Type B pancreatic cell (in vitro differentiated cells): ENCODE results near the gene MAD1L1. TPM values are rescaled to one million over a fixed set of nuclear protein-coding genes. Genes with fewer than 3 reads are reported as not detected.

Source experiments
- DNase-seq: peaks from one replicate; pipeline ENCODE4 v3.0.0; 2021; ENCODE audit warnings: mixed read lengths; ENCODE audit not compliant: unreplicated experiment; ENCODE audit errors: extremely low spot score
- H3K27ac Mint-ChIP-seq: 2 replicates; pipeline ENCODE4 v1.8.0; 2021; ENCODE audit warnings: mild to moderate bottlenecking, mixed read lengths
- H3K27me3 Mint-ChIP-seq: 2 replicates; pipeline ENCODE4 v1.8.0; 2021; ENCODE audit warnings: mixed read lengths
- H3K36me3 Mint-ChIP-seq: 2 replicates; pipeline ENCODE4 v1.8.0; 2021; ENCODE audit warnings: mixed read lengths
- H3K4me1 Mint-ChIP-seq: one replicate; pipeline ENCODE4 v1.8.0; 2021; ENCODE audit warnings: mixed read lengths; ENCODE audit not compliant: unreplicated experiment
- H3K4me3 Mint-ChIP-seq: 2 replicates; pipeline ENCODE4 v1.8.0; 2021; ENCODE audit warnings: mild to moderate bottlenecking, mixed read lengths
- H3K9me3 Mint-ChIP-seq: 2 replicates; pipeline ENCODE4 v1.8.0; 2021; ENCODE audit warnings: mixed read lengths
- total RNA-seq: library from RNA; stranded (reverse); gene quantifications from 2 replicates; pipeline ENCODE4 v1.2.1, GENCODE V29; 2021; ENCODE audit warnings: low replicate concordance
- TF ChIP-seq, protein P1 (sequence below): fragments of 200-600 bp; sonication (generic); conservative IDR thresholded peaks from 2 replicates; pipeline ENCODE4 v1.5.0; 2021; ENCODE audit warnings: antibody characterized with exemption, mild to moderate bottlenecking

The MAD1L1 gene
- total RNA-seq, 1 donor from 2014 or later: 40.7 TPM

DNA sequence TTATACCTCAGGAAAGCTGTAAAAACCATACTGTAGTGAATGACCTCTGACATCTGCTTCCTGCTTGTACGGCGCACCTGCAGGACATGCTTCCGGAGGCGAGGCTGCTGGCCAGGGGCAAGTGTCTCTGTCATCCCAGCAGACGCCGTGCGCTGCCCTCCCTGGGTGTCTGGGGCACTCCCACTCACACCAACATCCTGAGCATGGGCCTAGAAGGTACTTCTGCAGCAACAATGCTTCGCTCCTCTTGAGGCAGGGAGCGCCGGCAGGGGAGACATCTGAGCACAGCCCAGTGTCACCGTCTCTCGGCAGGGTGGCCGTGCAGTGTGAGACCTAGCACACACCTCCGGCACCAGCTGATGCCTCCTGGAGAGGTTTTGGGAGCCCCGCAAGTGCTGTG lies 269.2 kb downstream of the MAD1L1 start:
- Mint-ChIP-seq H3K9me3 (no peaks in the 10 kb centered on the region), H3K36me3 (peaks cover 30% of the 10 kb centered on the region), H3K27ac (no peak overlapping the region), H3K4me1 (no peaks in the 10 kb centered on the region), H3K27me3 (no peaks in the 10 kb centered on the region), H3K4me3 (no peak overlapping the region)
- TF ChIP-seq, protein P1, sequence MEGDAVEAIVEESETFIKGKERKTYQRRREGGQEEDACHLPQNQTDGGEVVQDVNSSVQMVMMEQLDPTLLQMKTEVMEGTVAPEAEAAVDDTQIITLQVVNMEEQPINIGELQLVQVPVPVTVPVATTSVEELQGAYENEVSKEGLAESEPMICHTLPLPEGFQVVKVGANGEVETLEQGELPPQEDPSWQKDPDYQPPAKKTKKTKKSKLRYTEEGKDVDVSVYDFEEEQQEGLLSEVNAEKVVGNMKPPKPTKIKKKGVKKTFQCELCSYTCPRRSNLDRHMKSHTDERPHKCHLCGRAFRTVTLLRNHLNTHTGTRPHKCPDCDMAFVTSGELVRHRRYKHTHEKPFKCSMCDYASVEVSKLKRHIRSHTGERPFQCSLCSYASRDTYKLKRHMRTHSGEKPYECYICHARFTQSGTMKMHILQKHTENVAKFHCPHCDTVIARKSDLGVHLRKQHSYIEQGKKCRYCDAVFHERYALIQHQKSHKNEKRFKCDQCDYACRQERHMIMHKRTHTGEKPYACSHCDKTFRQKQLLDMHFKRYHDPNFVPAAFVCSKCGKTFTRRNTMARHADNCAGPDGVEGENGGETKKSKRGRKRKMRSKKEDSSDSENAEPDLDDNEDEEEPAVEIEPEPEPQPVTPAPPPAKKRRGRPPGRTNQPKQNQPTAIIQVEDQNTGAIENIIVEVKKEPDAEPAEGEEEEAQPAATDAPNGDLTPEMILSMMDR: no peak
- no peak for DNase-seq

DNA sequence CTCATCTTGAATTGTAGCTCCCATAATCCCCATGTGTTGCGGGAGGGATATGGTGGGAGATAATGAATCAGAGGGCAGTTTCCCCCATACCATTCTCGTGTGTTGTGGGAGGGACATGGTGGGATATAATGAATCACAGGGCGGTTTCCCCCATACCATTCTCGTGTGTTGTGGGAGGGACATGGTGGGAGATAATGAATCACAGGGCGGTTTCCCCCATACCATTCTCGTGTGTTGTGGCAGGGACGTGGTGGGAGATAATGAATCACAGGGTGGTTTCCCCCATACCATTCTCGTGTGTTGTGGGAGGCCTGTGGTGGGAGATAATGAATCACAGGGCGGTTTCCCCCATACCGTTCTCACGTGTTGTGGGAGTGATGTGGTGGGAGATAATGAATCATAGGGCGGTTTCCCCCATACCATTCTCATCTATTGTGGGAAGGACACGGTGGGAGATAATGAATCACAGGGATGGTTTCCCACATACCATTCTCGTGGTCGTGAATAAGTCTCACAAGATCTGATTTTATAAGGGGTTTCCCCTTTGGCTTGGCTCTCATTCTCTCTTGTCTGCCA lies 271.0 kb downstream of the MAD1L1 start:
- H3K4me1 Mint-ChIP-seq: no peaks in the 10 kb centered on the region

DNA sequence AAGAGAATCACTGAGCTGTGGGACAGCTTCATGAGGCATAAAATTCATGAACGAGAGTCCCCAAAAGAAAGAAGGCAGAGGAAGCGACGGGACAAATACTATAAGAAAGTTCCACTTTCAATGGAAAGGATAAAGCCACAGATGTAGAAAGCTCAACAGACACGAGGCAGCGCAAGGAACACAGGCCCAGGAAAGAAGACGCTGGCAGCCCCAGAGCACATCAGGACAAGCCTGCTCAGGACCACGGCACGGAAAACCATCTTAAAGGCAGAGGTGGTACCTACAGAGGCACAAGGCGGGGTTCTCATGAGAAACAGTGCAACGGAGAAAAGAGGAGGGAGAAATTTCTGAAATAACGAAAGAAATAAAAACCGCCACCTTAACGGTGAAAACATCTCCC lies 273.4 kb downstream of the MAD1L1 start:
- TF ChIP-seq, protein P1: no peak
- Mint-ChIP-seq H3K4me3 (no peak overlapping the region), H3K9me3 (no peaks in the 10 kb centered on the region), H3K27ac (peak overlapping the region; percentile 27), H3K36me3 (peaks cover 30% of the 10 kb centered on the region), H3K27me3 (no peaks in the 10 kb centered on the region), H3K4me1 (no peaks in the 10 kb centered on the region)
- no peak for DNase-seq

More for the DNA sequence above, 271.0 kb downstream of the MAD1L1 start:
- H3K27ac Mint-ChIP-seq: no peak overlapping the region
- no peak overlapping the region for H3K4me3 Mint-ChIP-seq
- no peaks in the 10 kb centered on the region for H3K9me3 Mint-ChIP-seq
- TF ChIP-seq, protein P1: no peak
- no peaks in the 10 kb centered on the region for H3K27me3 Mint-ChIP-seq
- peaks cover 30% of the 10 kb centered on the region for H3K36me3 Mint-ChIP-seq
- no peak for DNase-seq

DNA sequence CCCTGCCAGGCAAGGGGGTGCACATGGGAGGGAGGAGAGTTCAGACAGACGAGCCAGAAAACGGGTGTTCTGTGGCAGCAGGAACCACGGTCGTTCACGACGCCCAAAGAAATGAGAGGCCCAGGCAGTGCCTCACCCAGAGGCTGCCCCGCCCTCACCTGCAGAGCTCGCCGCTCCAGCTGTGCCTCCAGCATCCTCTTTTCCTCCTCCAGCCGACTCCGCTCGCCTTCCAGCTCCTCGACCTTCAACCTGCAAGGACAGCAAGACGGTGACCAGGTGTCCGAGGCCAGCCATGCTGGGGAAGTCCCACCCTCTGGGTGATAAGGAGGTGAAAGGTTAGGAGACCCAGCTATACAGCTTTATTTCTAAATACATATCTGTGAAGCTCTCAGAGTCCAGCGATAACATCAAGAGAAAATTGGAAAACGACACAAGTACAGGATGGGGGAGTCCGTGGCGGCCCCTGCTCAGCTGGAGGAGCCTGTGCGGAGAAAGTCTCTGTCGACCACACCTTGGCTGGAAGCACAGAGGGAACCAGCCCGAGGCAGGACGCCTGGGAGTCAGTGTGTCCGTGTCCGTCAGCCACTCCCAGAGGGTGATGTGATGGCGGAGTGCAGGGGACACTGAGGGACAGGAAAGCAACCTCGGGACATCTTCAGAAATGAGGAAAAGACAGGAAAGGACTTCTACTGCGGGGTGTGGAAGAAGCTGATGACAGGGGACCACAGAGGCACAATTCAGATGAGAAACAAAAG lies 275.1 kb downstream of the MAD1L1 start:
- H3K9me3 Mint-ChIP-seq: no peaks in the 10 kb centered on the region
- no peak overlapping the region for H3K27ac Mint-ChIP-seq

DNA sequence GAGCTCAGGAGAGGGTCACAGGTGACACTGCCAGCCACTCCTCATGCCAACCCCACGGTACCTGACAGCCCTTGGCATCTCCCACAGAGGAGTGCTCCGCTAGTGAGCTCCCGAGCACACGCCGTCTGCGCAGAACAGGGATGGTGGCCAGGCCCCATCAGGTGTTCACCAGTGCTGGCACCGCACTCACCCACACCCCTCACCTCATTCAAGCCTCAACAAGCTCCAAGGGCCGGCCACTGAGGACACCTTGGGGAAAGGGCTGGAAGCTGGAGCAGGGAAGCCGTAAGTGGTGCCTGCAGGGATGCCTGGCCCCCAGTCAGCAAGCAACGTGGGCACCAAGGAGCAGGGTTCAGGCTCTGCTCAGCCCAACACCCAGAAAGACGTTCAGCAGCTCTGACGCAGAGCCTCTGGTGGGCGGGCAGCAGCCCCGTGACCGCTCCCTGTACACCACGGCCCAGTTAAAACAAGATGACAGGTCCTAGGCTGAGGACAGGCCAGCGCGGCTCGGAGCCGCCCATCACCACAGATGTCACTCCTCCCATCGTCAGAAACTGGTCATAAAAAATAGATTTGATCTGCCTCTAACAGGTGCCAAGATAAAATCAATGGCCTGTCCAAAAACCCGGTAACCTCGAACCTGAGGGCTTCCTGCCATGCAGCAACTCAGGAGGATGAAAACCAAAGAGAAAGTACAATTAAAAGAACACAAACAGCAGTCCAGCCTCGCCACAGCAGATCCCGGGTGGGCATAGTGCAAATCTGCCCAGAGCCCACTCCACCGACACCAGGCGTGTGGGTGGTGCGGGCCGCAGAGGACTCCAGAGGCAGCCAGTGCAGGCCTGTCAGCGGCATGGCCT lies 275.9 kb downstream of the MAD1L1 start:
- H3K9me3 Mint-ChIP-seq: no peaks in the 10 kb centered on the region
- TF ChIP-seq, protein P1: no peak
- no peak for DNase-seq
- H3K27me3 Mint-ChIP-seq: no peaks in the 10 kb centered on the region
- no peaks in the 10 kb centered on the region for H3K4me1 Mint-ChIP-seq
- H3K36me3 Mint-ChIP-seq: peaks cover 22% of the 10 kb centered on the region
- H3K4me3 Mint-ChIP-seq: no peak overlapping the region
- H3K27ac Mint-ChIP-seq: no peak overlapping the region

More for the DNA sequence above, 275.1 kb downstream of the MAD1L1 start:
- no peak for DNase-seq
- Mint-ChIP-seq H3K4me1 (no peaks in the 10 kb centered on the region), H3K36me3 (peaks cover 30% of the 10 kb centered on the region), H3K27me3 (no peaks in the 10 kb centered on the region), H3K4me3 (no peak overlapping the region)
- TF ChIP-seq, protein P1: no peak
